SK-N-SH (cell line): Measurements from ENCODE around the gene LDB2. TPM values are rescaled to one million over a fixed set of nuclear protein-coding genes. Genes with fewer than 3 reads are reported as not detected.

ENCODE experiments used
- CTCF ChIA-PET: fragments of 300-600, 350-600 bp; formaldehyde crosslinking; extraction: SDS; loops from one replicate; lab custom pipeline; 2021; lab: Yijun Ruan, JAX
- POLR2A ChIA-PET: fragments of 350-600 bp; sonication (Branson Sonifier 250); formaldehyde crosslinking; extraction: SDS; loops from one replicate; lab custom pipeline; 2020; ENCODE audit warnings: antibody characterized with exemption, inconsistent platforms; lab: Yijun Ruan, JAX
- DNase-seq: peaks from one replicate; pipeline ENCODE4 v3.0.0; 2012
- H2AFZ ChIP-seq: fragments of 200-600 bp; sonication (generic); 2 replicates; pipeline ENCODE4 v1.8.1; 2016; ENCODE audit warnings: antibody characterized with exemption, mild to moderate bottlenecking, low read depth
- H3F3A ChIP-seq: fragments of 200-600 bp; sonication (generic); replicated peaks from 2 replicates; pipeline ENCODE3; 2016; ENCODE audit warnings: antibody characterized with exemption, mild to moderate bottlenecking; ENCODE audit not compliant: insufficient read depth
- H3K27ac ChIP-seq, 2 experiments: fragments of 200-500 bp in 1 of 2; fragments of 200-600 bp in 1 of 2; sonication (Bioruptor generic) in 1 of 2; sonication (generic), shearing (Covaris generic) in 1 of 2; 2 replicates each; pipeline versions ENCODE4 v1.5.1 to v1.6.1; 2014 to 2016; ENCODE audit warnings: low read depth in 2 of 2, inconsistent platforms in 1 of 2, low read length in 1 of 2, mild to moderate bottlenecking in 1 of 2, mixed read lengths in 1 of 2
- H3K27me3 ChIP-seq: fragments of 200-600 bp; sonication (generic), shearing (Covaris generic); 2 replicates; pipeline ENCODE4 v1.6.1; 2016; ENCODE audit warnings: mixed run types; ENCODE audit not compliant: insufficient read depth
- H3K36me3 ChIP-seq, 2 experiments: fragments of 200-500 bp in 1 of 2; fragments of 200-600 bp in 1 of 2; sonication (Bioruptor generic) in 1 of 2; sonication (generic) in 1 of 2; replicated peaks in 1 of 2; 2 replicates each; pipeline versions ENCODE3 to v1.5.1; 2014 to 2016; ENCODE audit warnings: low read length in 1 of 2, mild to moderate bottlenecking in 1 of 2; ENCODE audit not compliant: insufficient read depth in 2 of 2, control insufficient read depth in 1 of 2
- H3K4me1 ChIP-seq, 2 experiments: fragments of 200-500 bp in 1 of 2; fragments of 200-600 bp in 1 of 2; sonication (Bioruptor generic) in 1 of 2; sonication (generic), shearing (Covaris generic) in 1 of 2; 2 replicates each; pipeline versions ENCODE4 v1.5.1 to v1.6.1; 2014 to 2016; ENCODE audit warnings: low read depth in 1 of 2, low read length in 1 of 2, mixed run types in 1 of 2; ENCODE audit not compliant: insufficient read depth in 2 of 2, control insufficient read depth in 1 of 2
- H3K4me2 ChIP-seq: fragments of 200-600 bp; sonication (generic), shearing (Covaris generic); 2 replicates; pipeline ENCODE4 v1.6.1; 2017; ENCODE audit warnings: mixed run types
- H3K4me3 ChIP-seq, 2 experiments: fragments of 200-500 bp in 1 of 2; fragments of 200-600 bp in 1 of 2; sonication (Bioruptor generic) in 1 of 2; sonication (generic), shearing (Covaris generic) in 1 of 2; 2 replicates each; pipeline versions ENCODE4 v1.5.1 to v1.8.1; 2014 to 2016; ENCODE audit warnings: low read depth in 2 of 2, inconsistent platforms in 1 of 2, low read length in 1 of 2, mild to moderate bottlenecking in 1 of 2, mixed read lengths in 1 of 2, moderate library complexity in 1 of 2
- H3K79me2 ChIP-seq: fragments of 200-600 bp; sonication (generic); 2 replicates; pipeline ENCODE4 v1.8.1; 2017; ENCODE audit warnings: mild to moderate bottlenecking; ENCODE audit not compliant: insufficient read depth
- H3K9ac ChIP-seq: fragments of 200-600 bp; sonication (generic); 2 replicates; pipeline ENCODE4 v1.6.1; 2017; ENCODE audit warnings: mixed run types
- H3K9me2 ChIP-seq: fragments of 200-600 bp; sonication (generic); 2 replicates; pipeline ENCODE4 v1.6.1; 2017; ENCODE audit warnings: mixed run types
- H3K9me3 ChIP-seq: fragments of 200-600 bp; sonication (generic); 2 replicates; pipeline ENCODE4 v1.6.1; 2017; ENCODE audit warnings: mixed run types, mild to moderate bottlenecking, moderate library complexity
- H4K20me1 ChIP-seq: fragments of 200-600 bp; sonication (generic); 2 replicates; pipeline ENCODE4 v1.6.1; 2017; ENCODE audit warnings: mild to moderate bottlenecking, mixed run types; ENCODE audit not compliant: insufficient read depth
- ELF1 ChIP-seq: IDR thresholded peaks from 2 replicates; pipeline ENCODE4 v1.4.0; 2012
- FOSL2 ChIP-seq: IDR thresholded peaks from 2 replicates; pipeline ENCODE4 v1.4.0; 2012; ENCODE audit warnings: low read depth, mild to moderate bottlenecking, moderate library complexity, borderline replicate concordance
- FOXJ3 ChIP-seq: sonication (generic); formaldehyde crosslinking; IDR thresholded peaks from 2 replicates; pipeline ENCODE4 v1.5.1; 2020; ENCODE audit warnings: mild to moderate bottlenecking, missing genetic modification reagents
- FOXM1 ChIP-seq: IDR thresholded peaks from 2 replicates; pipeline ENCODE4 v1.4.0; 2012; ENCODE audit warnings: low read depth, mild to moderate bottlenecking
- GABPA ChIP-seq: IDR thresholded peaks from 2 replicates; pipeline ENCODE4 v1.4.0; 2012; ENCODE audit warnings: low read depth, mild to moderate bottlenecking
- GATA2 ChIP-seq: sonication (generic); formaldehyde crosslinking; IDR thresholded peaks from 2 replicates; pipeline ENCODE4 v1.5.0; 2020; ENCODE audit warnings: mild to moderate bottlenecking, missing genetic modification reagents
- MEF2A ChIP-seq: IDR thresholded peaks from 2 replicates; pipeline ENCODE4 v1.4.0; 2012; ENCODE audit warnings: low read depth, borderline replicate concordance
- MXI1 ChIP-seq: IDR thresholded peaks from 2 replicates; pipeline ENCODE4 v1.6.1; 2012; ENCODE audit warnings: mild to moderate bottlenecking, low read depth, low read length, improper control_type of control experiment
- NFIC ChIP-seq: IDR thresholded peaks from 2 replicates; pipeline ENCODE4 v1.4.0; 2012; ENCODE audit warnings: borderline replicate concordance
- PBX3 ChIP-seq: IDR thresholded peaks from 2 replicates; pipeline ENCODE4; 2012
- POLR2AphosphoS5 ChIP-seq: IDR thresholded peaks from 2 replicates; pipeline ENCODE4 v1.6.1; 2012; ENCODE audit warnings: low read depth, low read length
- RAD21 ChIP-seq: IDR thresholded peaks from 2 replicates; pipeline ENCODE4 v1.6.1; 2012; ENCODE audit warnings: mild to moderate bottlenecking, low read length
- RXRA ChIP-seq: IDR thresholded peaks from 2 replicates; pipeline ENCODE4 v1.4.0; 2012; ENCODE audit warnings: low read depth, mild to moderate bottlenecking, borderline replicate concordance
- SIN3A ChIP-seq: IDR thresholded peaks from 2 replicates; pipeline ENCODE4 v1.6.1; 2012; ENCODE audit warnings: low read depth, mild to moderate bottlenecking, low read length, moderate library complexity, borderline replicate concordance
- USF2 ChIP-seq: fragments of 150-350 bp; IDR thresholded peaks from 2 replicates; pipeline ENCODE4 v1.6.1; 2017; ENCODE audit warnings: antibody characterized with exemption, low read length, low read depth, borderline replicate concordance
- ZBTB33 ChIP-seq: IDR thresholded peaks from 2 replicates; pipeline ENCODE4 v1.4.0; 2012; ENCODE audit warnings: low read depth, borderline replicate concordance
- WGBS: methylation state at CpG from one replicate; pipeline ENCODE4 v1.1.6; 2017; ENCODE audit warnings: low lambda C conversion rate; 5-methylcytosine and 5-hydroxymethylcytosine counted together
- polyA plus RNA-seq, 3 experiments: library from polyadenylated mRNA; depleted of rRNA; stranded (reverse); fragments of >200 nt; gene quantifications; 2 replicates each; pipeline ENCODE4 v1.2.3, GENCODE V29; 2012
- TF ChIP-seq, protein P1 (sequence below): fragments of 150-350 bp; IDR thresholded peaks from 2 replicates; pipeline ENCODE4 v1.6.1; 2016; ENCODE audit warnings: mild to moderate bottlenecking, low read depth, low read length

Gene LDB2
- polyA plus RNA-seq, 1 of the 3 experiments (the other 2 are of a cell fraction), result 11.0 TPM

- Histone ChIP-seq H3K36me3 (no peaks in the 10 kb centered on the region), H3K27me3 (no peaks in the 10 kb centered on the region), H3K9me2 (no peaks in the 10 kb centered on the region), H3K79me2 (no peaks in the 10 kb centered on the region), H3K9ac (no peak overlapping the region), H4K20me1 (no peaks in the 10 kb centered on the region), H3K4me2 (no peak overlapping the region), H3K9me3 (no peaks in the 10 kb centered on the region), H3K27ac (no peak overlapping the region), H3F3A (no peaks in the 10 kb centered on the region), H2AFZ (no peak overlapping the region), H3K4me1 (no peaks in the 10 kb centered on the region), H3K4me3 (no peak overlapping the region)
- no peak for DNase-seq
- ChIA-PET CTCF (no interaction called here), POLR2A (no interaction called here)
- 43% methylated on average over 2 of the region's 2 CpGs for WGBS
- no peak for TF ChIP-seq NFIC
- no peak for TF ChIP-seq USF2
- TF ChIP-seq POLR2AphosphoS5, result no peak
- TF ChIP-seq RXRA, result no peak
- no peak for TF ChIP-seq FOXJ3 (CRISPR knock-in tag)
- no peak for TF ChIP-seq GABPA
- TF ChIP-seq SIN3A, result no peak
- TF ChIP-seq MXI1, result no peak
- no peak for TF ChIP-seq ZBTB33
- TF ChIP-seq RAD21, result no peak
- TF ChIP-seq FOSL2, result no peak
- no peak for TF ChIP-seq ELF1
- no peak for TF ChIP-seq GATA2 (CRISPR knock-in tag)
- TF ChIP-seq, protein P1, sequence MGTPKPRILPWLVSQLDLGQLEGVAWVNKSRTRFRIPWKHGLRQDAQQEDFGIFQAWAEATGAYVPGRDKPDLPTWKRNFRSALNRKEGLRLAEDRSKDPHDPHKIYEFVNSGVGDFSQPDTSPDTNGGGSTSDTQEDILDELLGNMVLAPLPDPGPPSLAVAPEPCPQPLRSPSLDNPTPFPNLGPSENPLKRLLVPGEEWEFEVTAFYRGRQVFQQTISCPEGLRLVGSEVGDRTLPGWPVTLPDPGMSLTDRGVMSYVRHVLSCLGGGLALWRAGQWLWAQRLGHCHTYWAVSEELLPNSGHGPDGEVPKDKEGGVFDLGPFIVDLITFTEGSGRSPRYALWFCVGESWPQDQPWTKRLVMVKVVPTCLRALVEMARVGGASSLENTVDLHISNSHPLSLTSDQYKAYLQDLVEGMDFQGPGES, result no peak
- no peak for TF ChIP-seq MEF2A
- TF ChIP-seq FOXM1, result no peak
- TF ChIP-seq PBX3, result no peak
Measured at GRCh38 chr4:16467061-16467460, 431.4 kb downstream of the LDB2 start.
